HG02840 (cell line): Measurements from ENCODE around the gene LCE3E.
"Not testable (repeated sequence)": the region's sequence is repeated elsewhere in the genome, so short reads cannot be mapped to it uniquely, and the experiment has no call there.

Experiments
- ATAC-seq: cut with Tn5 transposase; IDR thresholded peaks from one replicate; pipeline ENCODE4 v1.9.1; 2021; ENCODE audit warnings: mild to moderate bottlenecking, moderate library complexity, moderate number of reproducible peaks; ENCODE audit not compliant: unreplicated experiment, low FRiP score

The LCE3E gene

GRCh38 chr1:152566681-152567080 lies at the start of gene LCE3E:
Gene LCE3E, minus strand, starts transcription at chr1:152566780. Its CDS starts 572 bp downstream, at chr1:152566208.
- no peak for ATAC-seq

GRCh38 chr1:152613511-152613910 lies 46.9 kb upstream of the LCE3E start, which contains the start of gene LCE3B:
Gene LCE3B, plus strand, starts transcription at chr1:152613811. Its CDS starts 0 bp downstream, at chr1:152613811.
- no peak for ATAC-seq

GRCh38 chr1:152599934-152600333 lies 33.4 kb upstream of the LCE3E start, which contains the start of gene LCE3C:
Gene LCE3C, plus strand, starts transcription at chr1:152600234. Its CDS starts 498 bp downstream, at chr1:152600732.
- no peak for ATAC-seq

- no peak for ATAC-seq
Observed at GRCh38 chr1:152596986-152597385, 30.4 kb upstream of the LCE3E start.

DNA sequence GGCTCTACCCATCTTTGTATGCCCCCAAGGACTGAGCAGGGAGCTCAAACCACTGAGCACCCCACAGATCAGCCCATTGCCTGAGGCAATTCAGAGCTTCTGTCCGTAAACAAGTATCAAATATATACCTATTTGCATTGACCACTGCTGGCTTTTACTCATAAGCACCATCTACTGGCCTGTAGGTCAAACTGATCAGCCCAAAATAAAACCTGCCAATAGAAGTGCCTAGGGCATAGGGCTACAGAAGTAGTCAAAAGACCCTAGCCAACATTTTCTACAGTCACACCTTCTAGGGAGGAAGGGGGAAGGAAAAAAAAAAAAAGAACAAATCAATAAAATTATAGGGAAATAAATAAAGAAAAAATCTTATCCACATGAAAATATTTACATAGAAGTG lies 19.0 kb upstream of the LCE3E start:
- ATAC-seq: no peak

DNA sequence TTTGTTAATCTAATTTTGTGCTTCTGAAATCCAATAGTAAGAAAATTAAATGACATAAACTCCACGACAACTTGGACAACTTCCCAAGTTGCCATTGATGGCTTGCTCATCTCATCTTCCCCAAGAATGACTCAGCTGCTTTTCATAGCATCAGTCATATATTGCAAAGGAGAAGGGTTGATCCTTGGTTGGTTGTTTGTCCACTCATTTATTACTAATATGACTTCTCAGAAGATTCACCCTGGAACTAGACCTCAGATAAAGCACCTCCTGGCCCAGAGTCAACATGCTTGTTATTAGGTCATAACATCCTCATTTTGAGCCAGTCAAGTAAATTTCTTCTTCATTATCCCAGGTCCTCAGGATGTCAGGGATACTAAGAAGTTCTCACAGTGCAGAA lies 16.1 kb upstream of the LCE3E start:
- ATAC-seq: no peak

DNA sequence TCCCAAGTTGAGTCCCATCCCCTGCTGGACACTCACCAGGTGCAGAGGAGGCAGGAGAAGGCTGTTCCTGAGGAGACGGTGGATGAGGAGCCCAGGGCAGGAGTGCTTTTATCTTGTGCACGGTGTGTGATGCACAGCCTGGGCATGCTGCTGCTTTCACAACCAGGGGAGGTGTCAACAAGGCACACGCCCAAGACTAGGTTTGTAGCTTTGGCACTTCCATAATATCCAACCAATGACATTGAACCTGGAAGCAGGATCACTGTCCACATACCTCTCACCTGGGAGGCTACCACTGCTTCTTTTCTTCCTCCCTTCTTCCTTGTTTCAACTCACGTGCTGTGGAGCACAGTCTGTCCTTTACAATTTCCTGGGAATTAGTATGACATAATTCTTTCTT lies 13.9 kb upstream of the LCE3E start, which contains the start of gene LCE3D:
TSS of gene LCE3D (minus strand) at position 84 of the 400 bp plus-strand sequence. CDS start 580 bp downstream, outside the sequence.
- ATAC-seq: no peak

DNA sequence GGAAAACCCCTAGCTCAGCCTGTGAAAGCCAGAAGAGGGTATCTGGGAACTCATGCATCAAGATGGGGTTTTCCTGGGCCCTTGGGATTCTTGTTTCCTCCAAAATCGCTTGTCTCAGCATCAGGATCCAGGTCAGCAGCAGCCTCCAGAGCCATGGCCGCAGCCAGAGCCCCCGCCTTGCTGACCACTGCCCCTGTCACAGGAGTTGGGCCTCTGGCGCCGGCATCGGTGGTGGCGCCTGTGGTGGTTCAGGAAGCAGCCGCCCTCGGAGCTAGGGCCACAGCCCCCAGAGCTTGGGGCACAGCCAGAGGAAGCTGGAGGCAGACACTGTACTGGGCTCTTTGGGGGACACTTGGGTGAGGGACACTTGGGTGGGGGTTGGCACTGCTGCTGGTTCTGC lies 12.9 kb upstream of the LCE3E start:
- not testable (repeated sequence) for ATAC-seq

- ATAC-seq: no peak
Observed at GRCh38 chr1:152577168-152577567, 10.6 kb upstream of the LCE3E start.

DNA sequence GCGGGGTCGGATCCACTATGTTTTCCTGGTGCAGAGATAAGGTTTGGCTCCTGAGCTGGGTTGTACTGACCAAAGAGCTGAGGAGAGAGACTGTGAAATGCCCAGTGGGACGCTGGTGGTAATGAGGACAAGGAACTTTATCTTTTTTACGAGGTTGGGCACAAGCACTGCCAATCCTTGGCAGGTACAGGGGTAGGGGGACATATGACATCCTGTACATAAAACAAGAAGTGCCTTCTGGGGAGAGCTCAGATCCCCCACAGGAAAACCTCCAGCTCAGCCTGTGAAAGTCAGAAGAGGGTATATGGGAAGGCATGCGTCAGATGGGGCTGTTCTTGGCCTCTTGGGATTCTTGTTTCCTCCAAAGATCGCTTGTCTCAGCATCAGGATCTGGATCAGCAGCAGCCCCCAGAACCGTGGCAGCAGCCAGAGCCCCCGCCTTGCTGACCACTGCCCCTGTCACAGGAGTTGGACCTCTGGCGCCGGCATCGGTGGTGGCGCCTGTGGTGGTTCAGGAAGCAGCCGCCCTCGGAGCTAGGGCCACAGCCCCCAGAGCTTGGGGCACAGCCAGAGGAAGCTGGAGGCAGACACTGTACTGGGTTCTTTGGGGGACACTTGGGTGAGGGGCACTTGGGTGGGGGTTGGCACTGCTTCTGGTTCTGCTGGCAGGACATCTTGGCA lies 905 bp downstream of the LCE3E start:
- no peak for ATAC-seq

GRCh38 chr1:152565115-152565514 lies 1.5 kb downstream of the LCE3E start:
- no peak for ATAC-seq

DNA sequence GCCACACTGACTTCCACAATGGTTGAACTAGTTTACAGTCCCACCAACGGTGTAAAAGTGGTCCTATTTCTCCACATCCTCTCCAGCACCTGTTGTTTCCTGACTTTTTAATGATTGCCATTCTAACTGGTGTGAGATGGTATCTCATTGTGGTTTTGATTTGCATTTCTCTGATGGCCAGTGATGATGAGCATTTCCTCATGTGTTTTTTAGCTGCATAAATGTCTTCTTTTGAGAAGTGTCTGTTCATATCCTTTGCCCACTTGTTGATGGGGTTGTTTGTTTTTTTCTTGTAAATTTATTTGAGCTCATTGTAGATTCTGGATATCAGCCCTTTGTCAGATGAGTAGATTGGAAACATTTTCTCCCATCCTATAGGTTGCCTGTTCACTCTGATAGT lies 18.2 kb downstream of the LCE3E start:
- not testable (repeated sequence) for ATAC-seq

DNA sequence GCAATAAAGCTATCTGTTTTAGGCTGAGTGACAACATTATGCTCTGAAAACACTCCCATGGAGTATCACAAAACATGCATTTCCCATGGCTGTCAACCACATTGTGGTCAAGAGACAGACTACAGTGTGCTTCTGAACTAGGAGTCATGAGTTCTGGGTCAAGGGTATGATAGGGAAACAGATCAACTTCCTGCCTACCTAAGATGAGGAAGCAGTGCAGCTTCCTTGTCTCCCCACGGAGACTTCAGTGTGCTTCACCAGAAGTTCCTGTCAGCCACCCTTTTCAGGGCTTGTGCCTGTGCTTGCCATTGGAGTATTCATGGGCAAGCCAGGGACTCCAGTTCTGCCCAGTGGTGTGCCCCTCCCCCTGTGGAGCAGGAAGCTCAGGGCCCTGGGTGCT lies 19.9 kb downstream of the LCE3E start:
- ATAC-seq: no peak

DNA sequence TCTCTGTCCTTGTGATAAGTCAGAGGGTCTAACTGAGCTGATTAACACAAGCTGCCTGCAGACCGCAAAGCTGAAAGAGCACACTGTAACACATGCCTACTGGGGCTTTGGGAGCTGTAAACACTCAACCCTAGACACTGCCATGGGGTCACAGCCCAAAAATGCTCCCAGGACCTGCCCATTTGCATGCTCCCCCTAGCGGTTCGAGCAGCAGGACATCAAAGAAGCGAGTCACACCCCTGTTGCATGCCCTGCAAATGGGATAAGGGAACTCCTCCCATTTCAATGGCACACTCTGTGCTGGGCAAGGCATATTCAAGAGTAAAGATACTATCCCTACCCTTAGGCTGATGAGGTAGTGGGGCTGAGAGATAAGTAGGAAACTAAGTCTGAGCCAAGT lies 22.8 kb downstream of the LCE3E start:
- no peak for ATAC-seq

DNA sequence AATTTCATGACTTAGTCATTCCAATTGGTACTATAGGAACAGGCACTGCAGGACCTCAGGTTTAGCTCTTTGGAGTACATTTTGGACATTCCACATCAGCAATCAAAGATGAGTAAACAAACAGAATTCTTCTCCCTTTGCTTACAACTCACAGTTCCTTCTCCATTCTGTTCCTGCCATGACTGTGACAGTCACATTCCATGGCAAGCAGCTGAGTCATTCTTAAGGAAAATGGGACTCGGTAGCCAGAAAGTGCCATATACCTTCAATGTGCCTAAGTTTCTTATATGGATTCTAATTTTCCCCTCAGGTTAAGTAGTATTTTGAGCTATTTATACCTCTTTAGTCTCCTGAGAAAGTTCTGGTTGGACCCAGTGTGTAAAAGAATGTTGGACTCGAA lies 26.7 kb downstream of the LCE3E start:
- ATAC-seq: no peak

DNA sequence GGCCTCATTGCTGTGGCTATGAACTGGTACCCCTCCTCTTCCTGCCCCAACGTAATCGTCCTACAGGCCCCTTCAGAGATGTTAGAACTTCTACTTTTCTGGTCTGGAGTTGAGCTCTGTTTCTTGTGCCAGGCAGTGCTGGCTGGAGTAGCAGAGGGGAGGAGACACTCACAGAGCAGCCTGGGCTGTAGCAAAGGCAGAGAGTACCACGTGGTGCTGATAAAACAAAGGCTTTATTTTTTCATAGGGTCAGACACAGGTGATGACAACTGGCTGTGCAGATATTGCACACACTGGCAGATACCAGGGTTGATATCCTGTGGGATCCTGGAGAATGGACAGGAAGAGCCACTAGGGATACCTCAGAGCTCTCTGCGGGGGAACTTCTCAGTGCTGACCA lies 29.1 kb downstream of the LCE3E start:
- no peak for ATAC-seq

DNA sequence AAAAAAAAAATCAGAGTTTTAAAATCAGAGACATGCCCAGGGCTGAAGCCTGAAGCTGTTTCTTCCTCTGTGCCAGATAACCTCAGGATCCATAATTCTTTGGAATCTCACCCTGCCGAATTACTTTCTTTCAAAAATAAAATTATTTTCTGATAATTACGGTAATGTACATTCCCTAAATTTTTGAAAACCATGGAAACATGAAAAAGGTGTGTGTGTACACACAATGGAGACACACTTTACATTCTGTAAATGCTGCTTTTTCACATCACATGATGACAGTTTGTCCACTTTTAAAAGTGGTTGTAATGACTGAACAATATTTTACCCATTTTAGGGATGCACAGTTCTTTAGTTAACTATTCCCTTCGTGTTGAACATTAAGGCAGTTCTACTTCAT lies 30.8 kb downstream of the LCE3E start:
- ATAC-seq: no peak

GRCh38 chr1:152533327-152533938 lies 33.1 kb downstream of the LCE3E start:
- ATAC-seq: no peak

GRCh38 chr1:152525080-152525641 lies 41.4 kb downstream of the LCE3E start:
- no peak for ATAC-seq

GRCh38 chr1:152520561-152521090 lies 46.0 kb downstream of the LCE3E start:
- no peak for ATAC-seq

DNA sequence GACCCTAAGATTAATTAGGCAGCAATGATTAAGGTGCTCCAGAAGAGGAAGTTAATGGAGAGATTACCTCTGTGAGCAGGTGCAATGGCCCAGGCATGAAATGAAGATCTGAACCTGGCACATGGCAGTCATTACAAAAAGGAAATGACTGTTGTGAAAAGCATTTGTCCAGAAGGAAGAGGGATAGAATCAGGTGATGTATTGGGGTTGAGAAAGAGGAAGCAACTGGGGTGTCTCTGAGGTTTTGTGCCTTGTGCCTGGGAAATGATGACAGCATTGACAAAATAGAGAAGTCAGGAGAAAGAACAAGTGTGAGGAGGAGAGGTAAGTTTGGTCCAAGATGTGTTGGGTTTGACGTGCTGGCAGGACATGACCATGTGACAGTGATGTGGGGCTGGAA lies 46.7 kb downstream of the LCE3E start:
- no peak for ATAC-seq
